Mucosa of descending colon (tissue), 3 donors: ENCODE data around the gene UNC80. TPM values are rescaled to one million over a fixed set of nuclear protein-coding genes. Genes with fewer than 3 reads are reported as not detected.

Source experiments
- ATAC-seq: fragments of 200-7000 bp; cut with Tn5 transposase; one replicate; pipeline ENCODE4 v1.9.1; 2020; ENCODE audit warnings: mild to moderate bottlenecking, moderate library complexity
- DNase-seq, 3 donors: peaks; one replicate each; pipeline ENCODE4 v3.0.0-alpha.2; 2020
- H3K36me3 ChIP-seq: fragments of 200-600 bp; one replicate; pipeline ENCODE4 v1.8.0; 2021; ENCODE audit warnings: low read depth, mild to moderate bottlenecking
- H3K4me1 ChIP-seq: fragments of 200-600 bp; one replicate; pipeline ENCODE4 v1.8.0; 2021; ENCODE audit warnings: low read depth, mild to moderate bottlenecking
- H3K4me3 ChIP-seq: fragments of 200-600 bp; one replicate; pipeline ENCODE4 v1.8.0; 2021; ENCODE audit warnings: mild to moderate bottlenecking
- H3K9me3 ChIP-seq: fragments of 200-600 bp; one replicate; pipeline ENCODE4 v1.8.0; 2021; ENCODE audit warnings: mild to moderate bottlenecking
- intact Hi-C, 2 donors: fragments of 100-400 bp; cut with DNase I in 1 of 2; cut with micrococcal nuclease in 1 of 2; formaldehyde crosslinking; loops; one replicate each; pipeline versions ENCODE4 v1.11.0 to v1.11.1; 2022; cut with DNase I, micrococcal nuclease
- total RNA-seq, 3 donors: library from RNA; stranded (reverse); fragmentation: NEBNext Ultra II Directional in 2 of 3; extraction: Animal tissue kit (Norgen Biotek cat#: 25700) in 2 of 3; gene quantifications; one replicate each; pipeline versions ENCODE4 v1.2.1 to v1.2.4, GENCODE V29; 2021 to 2023
- TF ChIP-seq, protein P1 (sequence below): fragments of 200-600 bp; IDR thresholded peaks from one replicate; pipeline ENCODE4 v1.8.0; 2022; ENCODE audit warnings: antibody characterized with exemption, mild to moderate bottlenecking
- donor health status: DM: no; HTN: no; CAD: no; lungs with moderate emphysema.
- donor health status: DM: no; HTN: no; CAD: no.
- donor health status: DM: no; HTN: yes; CAD: no.

UNC80 gene
- total RNA-seq, 3 donors from 2014 or later: 0.09 to 1.6 (median 0.12) TPM

GRCh38 chr2:209960045-209960444 is 188.4 kb downstream of the UNC80 start:
- Histone ChIP-seq H3K4me3 (no peak overlapping the region), H3K9me3 (no peaks in the 10 kb centered on the region), H3K4me1 (no peaks in the 10 kb centered on the region), H3K36me3 (no peaks in the 10 kb centered on the region)
- ATAC-seq (no peak), DNase-seq (no peak)
- TF ChIP-seq, protein P1, sequence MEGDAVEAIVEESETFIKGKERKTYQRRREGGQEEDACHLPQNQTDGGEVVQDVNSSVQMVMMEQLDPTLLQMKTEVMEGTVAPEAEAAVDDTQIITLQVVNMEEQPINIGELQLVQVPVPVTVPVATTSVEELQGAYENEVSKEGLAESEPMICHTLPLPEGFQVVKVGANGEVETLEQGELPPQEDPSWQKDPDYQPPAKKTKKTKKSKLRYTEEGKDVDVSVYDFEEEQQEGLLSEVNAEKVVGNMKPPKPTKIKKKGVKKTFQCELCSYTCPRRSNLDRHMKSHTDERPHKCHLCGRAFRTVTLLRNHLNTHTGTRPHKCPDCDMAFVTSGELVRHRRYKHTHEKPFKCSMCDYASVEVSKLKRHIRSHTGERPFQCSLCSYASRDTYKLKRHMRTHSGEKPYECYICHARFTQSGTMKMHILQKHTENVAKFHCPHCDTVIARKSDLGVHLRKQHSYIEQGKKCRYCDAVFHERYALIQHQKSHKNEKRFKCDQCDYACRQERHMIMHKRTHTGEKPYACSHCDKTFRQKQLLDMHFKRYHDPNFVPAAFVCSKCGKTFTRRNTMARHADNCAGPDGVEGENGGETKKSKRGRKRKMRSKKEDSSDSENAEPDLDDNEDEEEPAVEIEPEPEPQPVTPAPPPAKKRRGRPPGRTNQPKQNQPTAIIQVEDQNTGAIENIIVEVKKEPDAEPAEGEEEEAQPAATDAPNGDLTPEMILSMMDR: no peak
- intact Hi-C loops: no loop called here

DNA sequence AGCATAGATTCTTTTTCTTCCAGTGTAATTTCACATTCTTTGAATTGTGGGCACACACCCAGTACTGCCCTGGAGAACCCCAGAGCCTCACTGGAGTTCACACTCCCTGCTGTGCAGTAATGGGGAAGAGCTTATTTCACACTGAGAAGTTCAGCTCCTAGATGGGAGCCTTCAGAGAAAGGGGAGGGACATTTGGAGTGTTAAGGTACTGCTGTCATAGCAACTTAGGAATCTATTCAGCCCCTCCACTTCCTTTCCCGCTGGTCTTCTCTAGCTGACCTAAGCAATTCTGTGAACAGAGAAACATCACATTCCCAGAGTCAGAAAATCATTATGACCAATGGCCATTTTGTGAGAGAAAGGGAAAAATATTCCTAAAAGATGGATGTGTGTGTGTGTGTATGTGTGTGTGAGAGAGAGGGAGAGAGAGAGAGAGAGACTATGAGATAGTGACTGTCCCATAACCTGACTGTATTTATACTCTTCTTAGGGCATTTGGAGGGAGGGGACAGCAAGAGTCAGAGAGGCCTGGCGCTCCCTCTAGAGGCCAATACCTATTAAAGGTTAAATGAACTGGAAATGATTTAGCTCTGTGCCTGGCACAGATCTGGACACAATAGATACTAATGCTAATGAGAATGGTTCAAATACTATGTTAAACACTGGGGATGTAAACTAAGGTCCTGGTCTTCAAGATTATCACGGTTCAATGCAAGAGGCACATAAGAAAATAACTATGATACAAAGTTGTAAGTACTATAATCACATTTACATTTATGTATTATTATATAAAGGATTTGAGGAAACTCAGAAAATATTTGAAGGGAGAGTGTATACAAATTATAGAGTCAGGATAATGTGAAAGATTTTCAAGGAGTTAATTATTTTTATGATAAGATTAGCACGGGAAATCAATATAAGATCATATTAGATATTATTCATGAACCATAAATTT is 189.3 kb downstream of the UNC80 start:
- TF ChIP-seq, protein P1: peak; percentile 36
- H3K9me3 ChIP-seq: no peaks in the 10 kb centered on the region
- ATAC-seq (peak; percentile 83), DNase-seq (peak in 1 of 3 donors; percentile 68)
- intact Hi-C loops: no loop called here
- H3K4me1 ChIP-seq: no peaks in the 10 kb centered on the region
- no peaks in the 10 kb centered on the region for H3K36me3 ChIP-seq
- H3K4me3 ChIP-seq: no peak overlapping the region

DNA sequence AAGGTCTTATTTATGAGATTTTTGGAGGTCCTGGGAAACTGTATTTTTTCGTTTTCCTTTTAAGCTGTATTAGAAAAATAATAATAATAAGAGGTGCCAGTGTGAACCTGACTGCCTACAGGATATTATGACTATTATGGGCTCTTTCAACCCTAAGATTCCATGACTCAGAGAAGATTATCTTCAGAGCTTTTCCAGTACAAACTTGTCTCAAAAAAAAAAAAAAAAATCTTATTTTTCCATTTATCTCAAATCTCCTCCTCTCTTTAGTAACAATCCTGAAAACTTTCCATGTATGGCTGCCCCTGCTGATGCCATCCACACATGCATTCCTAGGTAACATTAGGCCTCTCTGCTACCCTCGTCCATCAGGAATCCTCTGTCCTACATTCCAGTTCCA is 194.1 kb downstream of the UNC80 start:
- intact Hi-C loops: no loop called here
- Histone ChIP-seq H3K4me3 (no peak overlapping the region), H3K36me3 (no peaks in the 10 kb centered on the region), H3K4me1 (no peaks in the 10 kb centered on the region), H3K9me3 (no peaks in the 10 kb centered on the region)
- TF ChIP-seq, protein P1: no peak
- ATAC-seq: no peak
- no peak for DNase-seq

DNA sequence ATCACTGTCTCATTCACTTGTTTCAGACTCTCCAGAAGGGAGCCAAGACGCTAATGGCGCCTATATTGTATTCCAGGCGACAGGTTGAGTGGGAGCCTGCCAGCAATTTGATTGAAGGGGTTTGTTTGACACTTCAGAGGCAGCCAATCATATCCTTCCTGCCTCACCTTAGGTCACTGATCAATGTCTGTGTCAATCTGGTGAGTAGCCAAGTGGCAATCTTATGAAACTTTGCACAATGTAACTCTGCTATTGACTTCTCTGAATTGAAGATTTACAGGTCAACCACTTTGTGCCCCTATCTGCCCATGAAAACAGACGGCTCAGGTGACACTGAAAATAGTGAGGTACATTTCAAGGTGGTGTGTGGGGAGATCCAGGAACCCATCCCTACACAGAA is 198.1 kb downstream of the UNC80 start:
- intact Hi-C loops: no loop called here
- ATAC-seq (no peak), DNase-seq (no peak)
- TF ChIP-seq, protein P1: no peak
- no peaks in the 10 kb centered on the region for H3K36me3 ChIP-seq
- no peaks in the 10 kb centered on the region for H3K9me3 ChIP-seq
- H3K4me1 ChIP-seq: no peaks in the 10 kb centered on the region
- no peak overlapping the region for H3K4me3 ChIP-seq

DNA sequence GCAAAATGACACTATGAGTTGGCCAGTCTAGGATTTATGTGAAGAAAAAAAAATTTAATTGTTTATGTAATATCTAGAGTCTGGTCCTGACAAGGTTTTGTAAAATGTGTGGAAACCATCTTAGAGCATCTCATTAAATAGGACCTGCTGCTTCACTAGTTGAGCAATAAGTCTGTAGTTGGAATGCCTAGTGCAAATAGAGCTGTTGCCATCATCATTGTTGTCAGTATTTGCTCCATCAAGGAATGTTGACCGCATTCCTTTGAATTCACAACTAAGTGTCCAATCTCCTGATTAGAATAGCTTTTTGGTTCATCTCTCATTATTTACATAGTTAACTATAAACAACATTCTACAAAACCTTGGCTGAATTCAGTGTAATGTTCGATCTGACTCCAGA is 198.6 kb downstream of the UNC80 start:
- DNase-seq (no peak), ATAC-seq (no peak)
- intact Hi-C loops: no loop called here
- H3K9me3 ChIP-seq: no peaks in the 10 kb centered on the region
- H3K36me3 ChIP-seq: no peaks in the 10 kb centered on the region
- no peaks in the 10 kb centered on the region for H3K4me1 ChIP-seq
- no peak overlapping the region for H3K4me3 ChIP-seq
- TF ChIP-seq, protein P1: no peak
